HFF-Myc (cell line): ENCODE results near the gene PDGFRB.

Source experiments
- DNase-seq: peaks from one replicate; pipeline ENCODE4 v3.0.0-alpha.2; 2011; ENCODE audit warnings: low read depth; ENCODE audit errors: extremely low read depth
- H3K4me3 ChIP-seq: replicated peaks from 2 replicates; pipeline ENCODE4 v1.5.1; 2011; ENCODE audit warnings: low read depth, mild to moderate bottlenecking, control low read depth, low read length
- CTCF ChIP-seq: IDR thresholded peaks from 2 replicates; pipeline ENCODE4 v1.5.1; 2012; ENCODE audit warnings: mild to moderate bottlenecking, low read depth, low read length, control low read depth; ENCODE audit errors: missing control alignments

The PDGFRB gene

DNA sequence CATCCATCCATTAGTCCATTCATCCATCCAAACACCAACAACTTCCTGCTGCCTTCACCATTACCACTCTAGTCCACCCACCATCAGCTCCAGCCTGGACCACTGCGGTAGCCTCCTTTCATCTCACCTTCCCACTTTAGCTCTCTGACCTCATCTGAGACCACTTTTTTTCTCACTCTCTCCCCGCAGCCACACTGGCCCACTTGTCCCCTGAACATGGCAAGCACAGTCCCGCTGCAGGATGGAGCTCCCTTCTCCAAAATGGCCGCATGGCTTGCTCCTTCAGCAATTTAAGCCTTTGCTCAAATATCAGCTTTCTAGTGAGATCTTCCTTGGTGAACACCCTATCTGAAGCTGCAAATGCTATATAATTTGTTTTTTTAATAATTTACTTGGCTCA lies 80.4 kb downstream of the PDGFRB start:
- no peak overlapping the region for H3K4me3 ChIP-seq
- TF ChIP-seq CTCF: no peak

GRCh38 chr5:150073677-150074076 lies 82.0 kb downstream of the PDGFRB start:
- no peak for DNase-seq
- H3K4me3 ChIP-seq: no peak overlapping the region
- TF ChIP-seq CTCF: no peak

More for the DNA sequence above, 80.4 kb downstream of the PDGFRB start:
- no peak for DNase-seq

GRCh38 chr5:150073086-150073625 lies 82.5 kb downstream of the PDGFRB start:
- no peak for TF ChIP-seq CTCF
- DNase-seq: no peak
- no peak overlapping the region for H3K4me3 ChIP-seq

DNA sequence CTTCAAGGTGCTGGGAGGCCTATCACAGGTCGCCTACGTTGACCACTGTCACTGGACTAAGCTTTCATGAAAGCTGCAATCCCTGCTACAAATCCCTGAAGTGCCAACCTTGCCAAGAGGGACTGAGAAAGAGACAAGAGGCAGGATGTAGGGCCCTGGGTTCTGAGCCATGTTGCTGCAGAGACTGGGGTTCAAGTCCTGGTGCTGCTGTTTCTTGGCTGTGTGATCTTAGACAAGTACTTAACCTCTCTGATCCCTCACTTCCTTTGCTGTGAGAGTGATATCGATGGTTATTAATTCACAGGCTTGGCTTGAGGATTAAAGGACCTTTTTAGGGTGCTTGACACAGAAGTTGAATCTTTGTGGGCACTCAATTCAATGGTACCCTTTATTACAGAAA lies 84.8 kb downstream of the PDGFRB start:
- TF ChIP-seq CTCF: no peak
- H3K4me3 ChIP-seq: no peak overlapping the region
- no peak for DNase-seq

- no peak overlapping the region for H3K4me3 ChIP-seq
- TF ChIP-seq CTCF: no peak
These were observed 85.7 kb downstream of the PDGFRB start for GRCh38 chr5:150069672-150070627.

GRCh38 chr5:150068961-150069645 lies 86.5 kb downstream of the PDGFRB start:
- no peak for TF ChIP-seq CTCF
- no peak overlapping the region for H3K4me3 ChIP-seq
- no peak for DNase-seq

More at GRCh38 chr5:150069672-150070627, 85.7 kb downstream of the PDGFRB start:
- no peak for DNase-seq
